Liver (tissue), 9 donors: ENCODE measurements around the gene ARHGEF26. TPM values are rescaled to one million over a fixed set of nuclear protein-coding genes. Genes with fewer than 3 reads are reported as not detected.

Source experiments
- DNase-seq: peaks from one replicate; pipeline ENCODE4 v3.0.0-alpha.2; 2017; ENCODE audit warnings: low spot score
- H3K27ac ChIP-seq, 2 donors: one replicate each; pipeline ENCODE4 v1.7.0; 2013; ENCODE audit warnings: inconsistent platforms in 2 of 2, low read length in 2 of 2, control low read depth in 1 of 2, low read depth in 1 of 2, mild to moderate bottlenecking in 1 of 2
- H3K27me3 ChIP-seq, 4 donors: one replicate each; pipeline versions ENCODE4 v1.6.1 to v1.7.0; 2013; ENCODE audit warnings: low read length in 3 of 4, inconsistent platforms in 1 of 4, mild to moderate bottlenecking in 1 of 4, moderate library complexity in 1 of 4; ENCODE audit not compliant: control insufficient read depth in 4 of 4, insufficient read depth in 4 of 4
- H3K36me3 ChIP-seq, 4 donors: one replicate each; pipeline versions ENCODE4 v1.6.1 to v1.7.0; 2013; ENCODE audit warnings: low read length in 3 of 4, mild to moderate bottlenecking in 3 of 4, low read depth in 1 of 4, moderate library complexity in 1 of 4; ENCODE audit not compliant: control insufficient read depth in 4 of 4, insufficient read depth in 3 of 4
- H3K4me1 ChIP-seq, 4 donors: one replicate each; pipeline versions ENCODE4 v1.6.1 to v1.7.0; 2013; ENCODE audit warnings: low read length in 3 of 4, mild to moderate bottlenecking in 3 of 4, moderate library complexity in 1 of 4; ENCODE audit not compliant: control insufficient read depth in 4 of 4, insufficient read depth in 4 of 4
- H3K4me3 ChIP-seq, 3 donors: one replicate each; pipeline versions ENCODE4 v1.6.1 to v1.7.0; 2013; ENCODE audit warnings: low read length in 3 of 3, control low read depth in 1 of 3, low read depth in 1 of 3, mild to moderate bottlenecking in 1 of 3
- H3K9ac ChIP-seq, 2 donors: one replicate each; pipeline ENCODE4 v1.7.0; 2013; ENCODE audit warnings: low read length in 2 of 2, mild to moderate bottlenecking in 2 of 2, moderate library complexity in 2 of 2, control low read depth in 1 of 2, low read depth in 1 of 2
- H3K9me3 ChIP-seq, 4 donors: one replicate each; pipeline versions ENCODE4 v1.6.1 to v1.7.0; 2013; ENCODE audit warnings: low read length in 3 of 4; ENCODE audit not compliant: control insufficient read depth in 4 of 4
- EGR1 ChIP-seq, 2 donors: IDR thresholded peaks; 2 replicates each; pipeline ENCODE4 v1.6.1; 2016 to 2018; ENCODE audit warnings: antibody characterized with exemption in 2 of 2, low read depth in 2 of 2
- FOXA1 ChIP-seq: IDR thresholded peaks from 2 replicates; pipeline ENCODE4 v1.6.1; 2016; ENCODE audit warnings: antibody characterized with exemption
- FOXA2 ChIP-seq: IDR thresholded peaks from 2 replicates; pipeline ENCODE4 v1.6.1; 2016; ENCODE audit warnings: antibody characterized with exemption
- HNF4A ChIP-seq, 2 donors: conservative IDR thresholded peaks; 2 replicates each; pipeline ENCODE4 v1.6.1; 2016; ENCODE audit warnings: antibody characterized with exemption in 2 of 2, mild to moderate bottlenecking in 2 of 2
- HNF4G ChIP-seq: IDR thresholded peaks from 2 replicates; pipeline ENCODE4 v1.6.1; 2016; ENCODE audit warnings: antibody characterized with exemption
- JUND ChIP-seq, 2 donors: IDR thresholded peaks; 2 replicates each; pipeline ENCODE4 v1.6.1; 2016; ENCODE audit warnings: antibody characterized with exemption in 2 of 2
- NR2F2 ChIP-seq: IDR thresholded peaks from 2 replicates; pipeline ENCODE4 v1.6.1; 2016; ENCODE audit warnings: antibody characterized with exemption
- RAD21 ChIP-seq, 2 donors: IDR thresholded peaks; 2 replicates each; pipeline ENCODE4 v1.6.1; 2016; ENCODE audit warnings: antibody characterized with exemption in 2 of 2, mild to moderate bottlenecking in 2 of 2
- RXRA ChIP-seq, 2 donors: IDR thresholded peaks; 2 replicates each; pipeline ENCODE4 v1.6.1; 2017 to 2018; ENCODE audit warnings: antibody characterized with exemption in 2 of 2, mild to moderate bottlenecking in 1 of 2
- TAF1 ChIP-seq: conservative IDR thresholded peaks from 2 replicates; pipeline ENCODE4 v1.6.1; 2016; ENCODE audit warnings: antibody characterized with exemption, mild to moderate bottlenecking
- YY1 ChIP-seq: IDR thresholded peaks from 2 replicates; pipeline ENCODE4 v1.6.1; 2016; ENCODE audit warnings: antibody characterized with exemption, mild to moderate bottlenecking
- WGBS: extraction: QIAGEN DNeasy Blood & Tissue Kit; methylation state at CpG from one replicate; pipeline ENCODE4 v1.1.7; 2013; 5-methylcytosine and 5-hydroxymethylcytosine counted together
- polyA plus RNA-seq, 2 donors: library from polyadenylated mRNA; stranded (reverse) in 1 of 2; unstranded in 1 of 2; fragments of 200-250 nt in 1 of 2; fragments of >200 nt in 1 of 2; fragmentation: Nextera tagmentation in 1 of 2; extraction: Ambion mirVana in 1 of 2; gene quantifications; one replicate each; pipeline versions ENCODE4 v1.2.1 to v1.2.3, GENCODE V29; 2013 to 2015
- total RNA-seq, 2 donors: library from RNA; depleted of rRNA; stranded (reverse); fragments of >200 nt; gene quantifications; one replicate each; pipeline ENCODE4 v1.2.3, GENCODE V29; 2014
- TF ChIP-seq, protein P1 (sequence below): IDR thresholded peaks from 2 replicates; pipeline ENCODE4 v1.6.1; 2016; ENCODE audit warnings: antibody characterized with exemption
- TF ChIP-seq, protein P2 (sequence below): IDR thresholded peaks from 2 replicates; pipeline ENCODE4 v1.6.1; 2016; ENCODE audit warnings: antibody characterized with exemption
- TF ChIP-seq, protein P3 (sequence below): IDR thresholded peaks from 2 replicates; pipeline ENCODE4 v1.6.1; 2016; ENCODE audit warnings: antibody characterized with exemption
- TF ChIP-seq, protein P4 (sequence below): IDR thresholded peaks from 2 replicates; pipeline ENCODE4 v1.6.1; 2016; ENCODE audit warnings: antibody characterized with exemption, mild to moderate bottlenecking
- TF ChIP-seq, protein P5 (sequence below): fragments of 150-350 bp; IDR thresholded peaks from 2 replicates; pipeline ENCODE4 v1.5.1; 2017; ENCODE audit warnings: improper control_type of control experiment, low read depth, low read length; ENCODE audit not compliant: missing input control
- donor health status: healthy.
- donor health status: healthy.
- donor health status: healthy.
- donor health status: healthy.
- donor health status: healthy.

The ARHGEF26 gene
- total and polyA plus RNA-seq, 4 donors = 1.4 to 27.9 (median 18.7) TPM

DNA sequence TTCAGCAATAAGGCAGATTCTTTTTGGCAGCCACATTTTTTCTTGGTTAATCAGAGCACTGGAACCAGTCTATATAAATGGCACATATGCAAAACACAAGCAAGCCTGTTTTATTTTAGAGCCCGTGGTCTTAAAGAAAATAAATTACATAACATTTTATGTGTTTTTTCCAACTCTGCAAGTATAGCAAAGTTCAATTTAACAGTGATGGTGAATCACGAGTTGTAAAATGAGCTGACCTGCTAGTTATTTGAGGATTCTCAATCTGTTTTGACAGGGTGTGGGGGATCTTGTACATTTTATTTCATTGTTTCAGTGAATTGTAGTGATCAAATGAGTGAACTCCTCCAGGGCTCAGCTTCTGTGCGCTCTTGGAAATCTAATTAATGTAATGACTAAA lies 2.7 kb downstream of the ARHGEF26 start:
- 40% methylated on average over 3 of the region's 3 CpGs for WGBS
- Histone ChIP-seq H3K9ac (peak overlapping the region in 1 of 2 donors; percentile 72), H3K4me3 (peak overlapping the region; percentile 68 to 98 (median 90)), H3K27me3 (no peaks in the 10 kb centered on the region), H3K27ac (peak overlapping the region; percentile 82 to 86), H3K9me3 (no peaks in the 10 kb centered on the region), H3K36me3 (peaks cover 0 to 2% (median 1%) of the 10 kb centered on the region in 4 donors), H3K4me1 (peaks cover 6 to 43% (median 22%) of the 10 kb centered on the region in 4 donors)
- TF ChIP-seq, protein P1, sequence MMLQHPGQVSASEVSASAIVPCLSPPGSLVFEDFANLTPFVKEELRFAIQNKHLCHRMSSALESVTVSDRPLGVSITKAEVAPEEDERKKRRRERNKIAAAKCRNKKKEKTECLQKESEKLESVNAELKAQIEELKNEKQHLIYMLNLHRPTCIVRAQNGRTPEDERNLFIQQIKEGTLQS = no peak
- TF ChIP-seq JUND (IDR thresholded peaks at IDR 0.05) (no peak), FOXA2 (no peak), RXRA (IDR thresholded peaks at IDR 0.05) (no peak), YY1 (no peak), NR2F2 (no peak), EGR1 (IDR thresholded peaks at IDR 0.05; ENCODE audit: low read depth in 2 of 2) (no peak), RAD21 (IDR thresholded peaks at IDR 0.05) (no peak)
- TF ChIP-seq, protein P2, sequence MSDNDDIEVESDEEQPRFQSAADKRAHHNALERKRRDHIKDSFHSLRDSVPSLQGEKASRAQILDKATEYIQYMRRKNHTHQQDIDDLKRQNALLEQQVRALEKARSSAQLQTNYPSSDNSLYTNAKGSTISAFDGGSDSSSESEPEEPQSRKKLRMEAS = no peak
- TF ChIP-seq, protein P3, sequence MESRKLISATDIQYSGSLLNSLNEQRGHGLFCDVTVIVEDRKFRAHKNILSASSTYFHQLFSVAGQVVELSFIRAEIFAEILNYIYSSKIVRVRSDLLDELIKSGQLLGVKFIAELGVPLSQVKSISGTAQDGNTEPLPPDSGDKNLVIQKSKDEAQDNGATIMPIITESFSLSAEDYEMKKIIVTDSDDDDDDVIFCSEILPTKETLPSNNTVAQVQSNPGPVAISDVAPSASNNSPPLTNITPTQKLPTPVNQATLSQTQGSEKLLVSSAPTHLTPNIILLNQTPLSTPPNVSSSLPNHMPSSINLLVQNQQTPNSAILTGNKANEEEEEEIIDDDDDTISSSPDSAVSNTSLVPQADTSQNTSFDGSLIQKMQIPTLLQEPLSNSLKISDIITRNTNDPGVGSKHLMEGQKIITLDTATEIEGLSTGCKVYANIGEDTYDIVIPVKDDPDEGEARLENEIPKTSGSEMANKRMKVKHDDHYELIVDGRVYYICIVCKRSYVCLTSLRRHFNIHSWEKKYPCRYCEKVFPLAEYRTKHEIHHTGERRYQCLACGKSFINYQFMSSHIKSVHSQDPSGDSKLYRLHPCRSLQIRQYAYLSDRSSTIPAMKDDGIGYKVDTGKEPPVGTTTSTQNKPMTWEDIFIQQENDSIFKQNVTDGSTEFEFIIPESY = no peak
- no peak for DNase-seq

DNA sequence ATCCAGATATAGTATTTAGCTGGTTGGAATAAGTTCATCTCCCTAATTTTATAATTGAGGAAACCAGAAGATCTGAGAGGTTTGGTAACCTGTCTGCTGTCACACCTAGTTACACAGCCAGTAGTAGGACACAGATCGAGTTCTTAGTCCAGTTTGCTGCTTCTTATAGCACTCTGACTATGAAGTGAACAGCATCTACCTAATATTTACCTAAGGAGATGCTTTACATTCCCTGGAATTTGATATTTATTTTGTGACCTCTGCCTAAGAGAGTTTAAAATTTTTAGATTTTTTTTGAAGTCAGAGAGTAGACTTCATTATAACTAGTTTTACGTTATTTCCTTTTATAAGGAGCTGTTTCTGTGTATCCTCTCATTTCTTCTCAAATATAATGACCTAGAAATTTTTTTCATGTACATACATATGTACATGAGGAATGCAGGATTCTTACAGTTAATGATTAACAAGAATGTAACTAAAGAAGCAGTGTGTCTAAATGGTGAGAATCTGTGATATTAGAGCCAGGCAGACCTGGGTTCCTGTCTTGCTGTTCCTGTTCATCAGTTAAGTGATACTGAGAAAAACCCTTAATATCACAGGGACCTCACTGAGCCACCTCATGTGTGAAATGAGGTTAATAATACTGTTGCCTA lies 4.3 kb downstream of the ARHGEF26 start:
- DNase-seq = no peak
- H3K4me3 ChIP-seq = peak overlapping the region; percentile 29 to 98 (median 68)
- peak overlapping the region in 1 of 2 donors; percentile 53 for H3K9ac ChIP-seq
- H3K27me3 ChIP-seq = no peaks in the 10 kb centered on the region
- peaks cover 7 to 53% (median 32%) of the 10 kb centered on the region in 4 donors for H3K4me1 ChIP-seq
- H3K9me3 ChIP-seq = no peaks in the 10 kb centered on the region
- WGBS = 58% methylated on average over 2 of the region's 2 CpGs
- no peak overlapping the region for H3K27ac ChIP-seq
- TF ChIP-seq TAF1 (no peak), RAD21 (IDR thresholded peaks at IDR 0.05) (no peak), HNF4A (conservative IDR thresholded peaks at IDR 0.05) (no peak), JUND (IDR thresholded peaks at IDR 0.05) (no peak), FOXA1 (no peak), EGR1 (IDR thresholded peaks at IDR 0.05; ENCODE audit: low read depth in 2 of 2) (no peak), FOXA2 (no peak), RXRA (IDR thresholded peaks at IDR 0.05) (no peak), NR2F2 (no peak), HNF4G (no peak)
- TF ChIP-seq, protein P4, sequence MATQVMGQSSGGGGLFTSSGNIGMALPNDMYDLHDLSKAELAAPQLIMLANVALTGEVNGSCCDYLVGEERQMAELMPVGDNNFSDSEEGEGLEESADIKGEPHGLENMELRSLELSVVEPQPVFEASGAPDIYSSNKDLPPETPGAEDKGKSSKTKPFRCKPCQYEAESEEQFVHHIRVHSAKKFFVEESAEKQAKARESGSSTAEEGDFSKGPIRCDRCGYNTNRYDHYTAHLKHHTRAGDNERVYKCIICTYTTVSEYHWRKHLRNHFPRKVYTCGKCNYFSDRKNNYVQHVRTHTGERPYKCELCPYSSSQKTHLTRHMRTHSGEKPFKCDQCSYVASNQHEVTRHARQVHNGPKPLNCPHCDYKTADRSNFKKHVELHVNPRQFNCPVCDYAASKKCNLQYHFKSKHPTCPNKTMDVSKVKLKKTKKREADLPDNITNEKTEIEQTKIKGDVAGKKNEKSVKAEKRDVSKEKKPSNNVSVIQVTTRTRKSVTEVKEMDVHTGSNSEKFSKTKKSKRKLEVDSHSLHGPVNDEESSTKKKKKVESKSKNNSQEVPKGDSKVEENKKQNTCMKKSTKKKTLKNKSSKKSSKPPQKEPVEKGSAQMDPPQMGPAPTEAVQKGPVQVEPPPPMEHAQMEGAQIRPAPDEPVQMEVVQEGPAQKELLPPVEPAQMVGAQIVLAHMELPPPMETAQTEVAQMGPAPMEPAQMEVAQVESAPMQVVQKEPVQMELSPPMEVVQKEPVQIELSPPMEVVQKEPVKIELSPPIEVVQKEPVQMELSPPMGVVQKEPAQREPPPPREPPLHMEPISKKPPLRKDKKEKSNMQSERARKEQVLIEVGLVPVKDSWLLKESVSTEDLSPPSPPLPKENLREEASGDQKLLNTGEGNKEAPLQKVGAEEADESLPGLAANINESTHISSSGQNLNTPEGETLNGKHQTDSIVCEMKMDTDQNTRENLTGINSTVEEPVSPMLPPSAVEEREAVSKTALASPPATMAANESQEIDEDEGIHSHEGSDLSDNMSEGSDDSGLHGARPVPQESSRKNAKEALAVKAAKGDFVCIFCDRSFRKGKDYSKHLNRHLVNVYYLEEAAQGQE = no peak
- TF ChIP-seq, protein P3 = no peak
- TF ChIP-seq, protein P2 = no peak
- TF ChIP-seq, protein P5, sequence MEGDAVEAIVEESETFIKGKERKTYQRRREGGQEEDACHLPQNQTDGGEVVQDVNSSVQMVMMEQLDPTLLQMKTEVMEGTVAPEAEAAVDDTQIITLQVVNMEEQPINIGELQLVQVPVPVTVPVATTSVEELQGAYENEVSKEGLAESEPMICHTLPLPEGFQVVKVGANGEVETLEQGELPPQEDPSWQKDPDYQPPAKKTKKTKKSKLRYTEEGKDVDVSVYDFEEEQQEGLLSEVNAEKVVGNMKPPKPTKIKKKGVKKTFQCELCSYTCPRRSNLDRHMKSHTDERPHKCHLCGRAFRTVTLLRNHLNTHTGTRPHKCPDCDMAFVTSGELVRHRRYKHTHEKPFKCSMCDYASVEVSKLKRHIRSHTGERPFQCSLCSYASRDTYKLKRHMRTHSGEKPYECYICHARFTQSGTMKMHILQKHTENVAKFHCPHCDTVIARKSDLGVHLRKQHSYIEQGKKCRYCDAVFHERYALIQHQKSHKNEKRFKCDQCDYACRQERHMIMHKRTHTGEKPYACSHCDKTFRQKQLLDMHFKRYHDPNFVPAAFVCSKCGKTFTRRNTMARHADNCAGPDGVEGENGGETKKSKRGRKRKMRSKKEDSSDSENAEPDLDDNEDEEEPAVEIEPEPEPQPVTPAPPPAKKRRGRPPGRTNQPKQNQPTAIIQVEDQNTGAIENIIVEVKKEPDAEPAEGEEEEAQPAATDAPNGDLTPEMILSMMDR = no peak
- H3K36me3 ChIP-seq = peaks cover 0 to 2% (median 1%) of the 10 kb centered on the region in 4 donors
